Cardiac muscle cell (in vitro differentiated cells and primary cell): Measurements from ENCODE around the gene CCDC102A. TPM values are rescaled to one million over a fixed set of nuclear protein-coding genes. Genes with fewer than 3 reads are reported as not detected.
A peak's percentile ranks its signal among the peaks of the same experiment; 100 is the strongest.

Source experiments
- DNase-seq, 2 donors: peaks; one replicate each; pipeline versions ENCODE4 v3.0.0 to v3.0.0-alpha.2; 2010 to 2017; ENCODE audit warnings: low read depth in 1 of 2, low spot score in 1 of 2
- H3K27ac ChIP-seq: fragments of 200-600 bp; sonication (generic); 2 replicates; pipeline ENCODE4 v1.5.1; 2016
- H3K27me3 ChIP-seq: fragments of 200-600 bp; sonication (generic); 2 replicates; pipeline ENCODE4 v1.6.0; 2016; ENCODE audit warnings: control low read depth
- H3K36me3 ChIP-seq: fragments of 200-600 bp; sonication (generic); 2 replicates; pipeline ENCODE4 v1.5.1; 2016; ENCODE audit warnings: control low read depth
- H3K4me1 ChIP-seq: fragments of 200-600 bp; sonication (generic); 2 replicates; pipeline ENCODE4 v1.8.1; 2017; ENCODE audit warnings: low read depth, mild to moderate bottlenecking, mixed run types
- H3K4me3 ChIP-seq: fragments of 200-600 bp; sonication (generic); 2 replicates; pipeline ENCODE4 v1.5.1; 2016; ENCODE audit warnings: mild to moderate bottlenecking
- H3K9me3 ChIP-seq: fragments of 200-600 bp; sonication (generic); 2 replicates; pipeline ENCODE4 v1.5.1; 2017; ENCODE audit warnings: low read depth, mild to moderate bottlenecking, control low read depth
- polyA plus RNA-seq: library from polyadenylated mRNA; unstranded; fragments of >200 nt; fragmentation: Nextera tagmentation; extraction: Ambion mirVana; gene quantifications from 2 replicates; pipeline ENCODE4 v1.2.1, GENCODE V29; 2016
- total RNA-seq: library from RNA; depleted of rRNA; stranded (reverse); fragments of >200 nt; gene quantifications from 2 replicates; pipeline ENCODE4 v1.2.3, GENCODE V29; 2016
- TF ChIP-seq, protein P1 (sequence below): IDR thresholded peaks from 2 replicates; pipeline ENCODE4 v1.5.1; 2012; ENCODE audit warnings: low read depth, mild to moderate bottlenecking, low read length

CCDC102A gene
- total and polyA plus RNA-seq, 2 experiments from 2014 or later = 30.1 to 51.9 TPM

DNA sequence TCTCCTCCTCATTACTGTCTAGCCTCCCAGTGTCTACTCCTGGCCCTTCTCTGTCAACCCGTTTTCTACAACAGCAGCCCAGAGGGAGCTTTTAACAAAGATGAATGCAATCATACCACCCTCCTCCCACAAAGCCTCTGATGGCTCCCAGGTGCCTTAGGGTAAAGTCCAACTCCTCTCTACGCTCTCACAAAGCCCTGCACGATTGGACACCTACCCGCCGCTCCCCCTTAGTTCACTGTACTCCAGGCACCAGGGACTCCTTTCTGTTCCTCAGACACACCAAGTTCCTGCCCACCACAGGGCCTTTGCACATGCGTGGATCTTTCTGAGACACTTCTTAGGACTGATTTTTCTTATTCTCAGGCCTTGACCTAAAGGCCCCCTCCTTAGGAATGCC is 17.4 kb downstream of the CCDC102A start:
- TF ChIP-seq, protein P1, sequence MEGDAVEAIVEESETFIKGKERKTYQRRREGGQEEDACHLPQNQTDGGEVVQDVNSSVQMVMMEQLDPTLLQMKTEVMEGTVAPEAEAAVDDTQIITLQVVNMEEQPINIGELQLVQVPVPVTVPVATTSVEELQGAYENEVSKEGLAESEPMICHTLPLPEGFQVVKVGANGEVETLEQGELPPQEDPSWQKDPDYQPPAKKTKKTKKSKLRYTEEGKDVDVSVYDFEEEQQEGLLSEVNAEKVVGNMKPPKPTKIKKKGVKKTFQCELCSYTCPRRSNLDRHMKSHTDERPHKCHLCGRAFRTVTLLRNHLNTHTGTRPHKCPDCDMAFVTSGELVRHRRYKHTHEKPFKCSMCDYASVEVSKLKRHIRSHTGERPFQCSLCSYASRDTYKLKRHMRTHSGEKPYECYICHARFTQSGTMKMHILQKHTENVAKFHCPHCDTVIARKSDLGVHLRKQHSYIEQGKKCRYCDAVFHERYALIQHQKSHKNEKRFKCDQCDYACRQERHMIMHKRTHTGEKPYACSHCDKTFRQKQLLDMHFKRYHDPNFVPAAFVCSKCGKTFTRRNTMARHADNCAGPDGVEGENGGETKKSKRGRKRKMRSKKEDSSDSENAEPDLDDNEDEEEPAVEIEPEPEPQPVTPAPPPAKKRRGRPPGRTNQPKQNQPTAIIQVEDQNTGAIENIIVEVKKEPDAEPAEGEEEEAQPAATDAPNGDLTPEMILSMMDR = no peak
- no peaks in the 10 kb centered on the region for H3K9me3 ChIP-seq
- no peak overlapping the region for H3K4me3 ChIP-seq
- H3K4me1 ChIP-seq = peaks cover 16% of the 10 kb centered on the region
- no peaks in the 10 kb centered on the region for H3K27me3 ChIP-seq
- DNase-seq = no peak
- H3K27ac ChIP-seq = no peak overlapping the region
- no peaks in the 10 kb centered on the region for H3K36me3 ChIP-seq

DNA sequence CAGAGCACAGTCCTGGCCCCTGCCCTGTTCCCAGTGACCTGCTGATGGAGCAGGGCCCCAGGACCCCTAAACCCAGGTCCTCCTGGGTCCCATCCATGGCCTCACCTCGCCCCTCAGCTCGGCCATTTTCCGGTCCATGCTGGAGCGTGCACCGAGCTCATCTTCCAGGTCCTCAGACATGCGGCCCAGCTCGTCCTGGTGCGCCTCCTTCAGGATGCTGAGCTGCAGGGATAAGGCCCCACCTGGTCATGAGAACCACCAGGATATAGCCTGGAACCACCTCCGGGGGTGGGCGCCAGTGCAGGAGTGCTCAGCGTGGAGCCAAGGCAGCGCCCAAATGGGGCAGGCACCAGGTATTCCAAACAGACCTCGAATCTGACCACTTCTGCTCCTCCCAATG is 17.9 kb downstream of the CCDC102A start:
- Histone ChIP-seq H3K27me3 (no peaks in the 10 kb centered on the region), H3K4me3 (no peak overlapping the region), H3K36me3 (no peaks in the 10 kb centered on the region), H3K9me3 (no peaks in the 10 kb centered on the region), H3K4me1 (peaks cover 20% of the 10 kb centered on the region), H3K27ac (no peak overlapping the region)
- no peak for DNase-seq
- TF ChIP-seq, protein P1 = no peak

DNA sequence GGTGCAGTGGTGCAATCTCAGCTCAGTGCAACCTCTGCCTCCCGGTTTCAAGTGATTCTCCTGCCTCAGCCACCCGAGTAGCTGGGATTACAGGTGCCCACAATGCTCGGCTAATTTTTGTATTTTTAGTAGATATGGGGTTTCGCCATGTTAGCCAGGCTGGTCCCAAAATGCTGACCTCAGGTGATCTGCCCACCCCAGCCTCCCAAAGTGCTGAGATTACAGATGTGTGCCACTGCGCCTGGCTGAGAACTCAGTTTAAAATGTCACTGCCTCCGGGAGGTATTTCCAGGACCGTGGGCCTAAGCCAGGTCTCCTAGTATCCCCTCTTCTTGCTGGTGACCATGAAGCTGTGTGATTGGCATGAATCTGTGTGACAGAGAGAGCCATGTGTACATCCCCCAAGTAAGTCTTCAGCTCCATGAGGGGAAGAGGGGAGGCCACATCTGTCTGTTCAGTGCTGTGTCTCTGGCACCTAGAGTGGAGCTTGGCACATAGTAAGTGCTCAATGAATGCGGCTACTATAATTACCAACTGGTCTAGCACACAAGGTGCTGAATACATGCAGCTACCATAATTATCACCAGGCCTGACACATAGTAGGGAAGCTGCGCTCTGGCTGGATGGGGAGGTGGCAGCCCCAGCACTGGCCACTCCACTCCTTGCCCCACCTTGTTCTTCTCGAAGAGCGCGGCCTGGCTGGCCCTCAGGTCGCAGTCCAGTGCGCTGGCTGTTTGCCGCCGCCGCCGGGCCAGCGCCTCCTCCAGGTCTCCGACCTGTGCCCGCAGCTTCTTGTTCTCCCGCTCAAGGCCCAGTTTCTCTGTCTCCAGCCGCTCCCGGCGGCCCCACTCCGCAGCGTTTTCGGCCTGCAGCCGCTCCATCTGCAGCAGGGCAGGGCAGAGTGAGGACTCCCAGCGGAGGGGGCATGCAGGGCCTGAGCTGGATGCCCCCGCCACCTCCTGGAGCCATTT is 18.7 kb downstream of the CCDC102A start:
- TF ChIP-seq, protein P1 = no peak
- DNase-seq = no peak
- no peaks in the 10 kb centered on the region for H3K36me3 ChIP-seq
- H3K9me3 ChIP-seq = no peaks in the 10 kb centered on the region
- no peak overlapping the region for H3K27ac ChIP-seq
- no peak overlapping the region for H3K4me3 ChIP-seq
- no peaks in the 10 kb centered on the region for H3K27me3 ChIP-seq
- peaks cover 28% of the 10 kb centered on the region for H3K4me1 ChIP-seq

DNA sequence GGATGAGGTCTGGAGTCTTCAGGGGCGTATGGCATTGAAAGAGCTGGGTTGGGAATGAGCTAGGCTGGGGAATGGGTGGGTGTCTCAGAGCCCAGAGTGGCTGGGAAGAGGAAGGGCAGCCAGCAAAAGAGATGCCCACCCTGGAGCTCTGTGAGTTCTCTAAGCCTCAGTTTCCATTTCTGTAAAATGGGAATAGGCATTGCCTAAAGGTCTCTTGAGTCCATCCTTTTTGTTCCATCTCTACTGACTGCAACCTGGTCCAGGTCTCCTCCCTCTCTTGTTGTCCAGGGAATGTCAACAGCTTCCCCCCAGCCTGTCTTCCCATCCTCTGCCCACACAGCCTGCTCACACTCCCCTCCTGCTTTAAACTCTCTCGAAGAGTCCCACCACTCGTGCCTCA is 19.6 kb downstream of the CCDC102A start:
- no peak for DNase-seq
- peak overlapping the region; percentile 99 for H3K27ac ChIP-seq
- TF ChIP-seq, protein P1 = no peak
- no peaks in the 10 kb centered on the region for H3K9me3 ChIP-seq
- no peaks in the 10 kb centered on the region for H3K36me3 ChIP-seq
- H3K4me3 ChIP-seq = no peak overlapping the region
- peaks cover 30% of the 10 kb centered on the region for H3K4me1 ChIP-seq
- H3K27me3 ChIP-seq = no peaks in the 10 kb centered on the region

DNA sequence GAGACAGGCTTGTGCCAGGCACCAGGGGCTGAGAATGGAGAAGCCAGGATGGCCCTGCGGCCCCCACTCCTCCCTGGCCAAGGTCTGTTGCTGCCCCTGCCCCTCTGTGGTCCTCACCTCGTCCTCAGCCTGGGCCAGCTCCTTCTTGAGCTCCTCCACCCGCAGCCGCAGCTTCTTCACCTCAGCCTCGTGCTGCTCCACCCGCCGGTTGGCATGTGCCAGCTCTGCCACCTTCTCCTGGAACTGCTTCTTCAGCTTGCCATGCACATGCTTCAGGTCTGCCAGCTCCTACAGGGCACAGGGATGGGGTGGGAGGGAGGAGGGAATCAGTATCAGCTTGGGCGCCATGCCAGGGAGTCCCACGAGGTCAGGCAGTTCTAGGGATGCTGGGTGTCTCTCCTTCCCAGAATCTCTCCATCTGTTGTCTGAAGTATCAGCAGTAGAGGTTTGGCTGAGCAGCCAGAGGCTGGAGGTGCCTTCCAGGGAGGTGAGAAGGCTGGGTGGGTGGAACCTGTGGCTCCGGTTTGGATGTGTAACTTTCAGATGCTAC is 20.1 kb downstream of the CCDC102A start:
- Histone ChIP-seq H3K27ac (peak overlapping the region; percentile 99), H3K36me3 (no peaks in the 10 kb centered on the region), H3K9me3 (no peaks in the 10 kb centered on the region), H3K4me1 (peaks cover 34% of the 10 kb centered on the region), H3K4me3 (no peak overlapping the region), H3K27me3 (no peaks in the 10 kb centered on the region)
- no peak for DNase-seq
- TF ChIP-seq, protein P1 = no peak
